ENCODE results near the gene FOXO1. TPM values are rescaled to one million over a fixed set of nuclear protein-coding genes. Genes with fewer than 3 reads are reported as not detected.

Gene FOXO1
- total RNA-seq, 2 donors from 2014 or later = 20.1 to 29.7 TPM

- no peak overlapping the region for H3K4me3 Mint-ChIP-seq
- H3K4me3 ChIP-seq (ENCODE audit: low read length) = no peak overlapping the region
- 20 to 27% methylated on average over 3 of the region's 3 CpGs for WGBS, 2 experiments (ENCODE audit: insufficient coverage in 1 of 2, insufficient read length in 1 of 2)
- no peak for TF ChIP-seq CTCF (conservative IDR thresholded peaks at IDR 0.05)
- peaks cover 8% of the 10 kb centered on the region for H3K4me1 ChIP-seq (ENCODE audit: control insufficient read depth, insufficient read depth, low read length)
- H3K36me3 ChIP-seq (ENCODE audit: control insufficient read depth, insufficient read depth, low read length) = no peaks in the 10 kb centered on the region
- H3K27ac ChIP-seq (ENCODE audit: low read depth, low read length) = peak overlapping the region; percentile 54
- H3K4me1 Mint-ChIP-seq = peaks cover 57% of the 10 kb centered on the region
- peaks cover 2% of the 10 kb centered on the region for H3K36me3 Mint-ChIP-seq (ENCODE audit: low read depth)
- H3K27me3 Mint-ChIP-seq (ENCODE audit: insufficient read depth) = no peaks in the 10 kb centered on the region
- peak; percentile 77 for DNase-seq
- H3K27ac Mint-ChIP-seq = peak overlapping the region; percentile 88
- H3K27me3 ChIP-seq (ENCODE audit: control insufficient read depth, insufficient read depth, low read length, poor library complexity, severe bottlenecking) = no peaks in the 10 kb centered on the region
- H3K9ac ChIP-seq (ENCODE audit: extremely low read depth, low read length, poor library complexity, severe bottlenecking) = no peak overlapping the region
- H3K9me3 ChIP-seq (ENCODE audit: control insufficient read depth, low read length) = no peaks in the 10 kb centered on the region
- H3K9me3 Mint-ChIP-seq = no peaks in the 10 kb centered on the region
These were observed 17.6 kb downstream of the FOXO1 start for GRCh38 chr13:40648841-40649240.

GRCh38 chr13:40648040-40648439 lies 18.4 kb downstream of the FOXO1 start:
- Histone ChIP-seq H3K27me3 (ENCODE audit: control insufficient read depth, insufficient read depth, low read length, poor library complexity, severe bottlenecking) (no peaks in the 10 kb centered on the region), H3K36me3 (ENCODE audit: control insufficient read depth, insufficient read depth, low read length) (no peaks in the 10 kb centered on the region), H3K9me3 (ENCODE audit: control insufficient read depth, low read length) (no peaks in the 10 kb centered on the region), H3K9ac (ENCODE audit: extremely low read depth, low read length, poor library complexity, severe bottlenecking) (no peak overlapping the region), H3K27ac (ENCODE audit: low read depth, low read length) (no peak overlapping the region), H3K4me1 (ENCODE audit: control insufficient read depth, insufficient read depth, low read length) (peaks cover 8% of the 10 kb centered on the region), H3K4me3 (ENCODE audit: low read length) (no peak overlapping the region)
- Mint-ChIP-seq H3K9me3 (no peaks in the 10 kb centered on the region), H3K27ac (no peak overlapping the region), H3K4me1 (peaks cover 52% of the 10 kb centered on the region), H3K4me3 (no peak overlapping the region), H3K36me3 (ENCODE audit: low read depth) (peaks cover 2% of the 10 kb centered on the region), H3K27me3 (ENCODE audit: insufficient read depth) (no peaks in the 10 kb centered on the region)
- WGBS, 2 experiments (ENCODE audit: insufficient coverage in 1 of 2, insufficient read length in 1 of 2) = 96% methylated on average over 2 of the region's 2 CpGs; no CpG with 5 or more reads in 1 of the 2 experiments
- no peak for TF ChIP-seq CTCF (conservative IDR thresholded peaks at IDR 0.05)
- DNase-seq = no peak

GRCh38 chr13:40644838-40645604 lies 21.4 kb downstream of the FOXO1 start:
- Histone ChIP-seq H3K9me3 (ENCODE audit: control insufficient read depth, low read length) (no peaks in the 10 kb centered on the region), H3K4me3 (ENCODE audit: low read length) (no peak overlapping the region), H3K4me1 (ENCODE audit: control insufficient read depth, insufficient read depth, low read length) (peaks cover 7% of the 10 kb centered on the region), H3K36me3 (ENCODE audit: control insufficient read depth, insufficient read depth, low read length) (peaks cover 5% of the 10 kb centered on the region), H3K9ac (ENCODE audit: extremely low read depth, low read length, poor library complexity, severe bottlenecking) (no peak overlapping the region), H3K27ac (ENCODE audit: low read depth, low read length) (no peak overlapping the region), H3K27me3 (ENCODE audit: control insufficient read depth, insufficient read depth, low read length, poor library complexity, severe bottlenecking) (no peaks in the 10 kb centered on the region)
- Mint-ChIP-seq H3K9me3 (no peaks in the 10 kb centered on the region), H3K27ac (no peak overlapping the region), H3K4me1 (peaks cover 42% of the 10 kb centered on the region), H3K36me3 (ENCODE audit: low read depth) (no peaks in the 10 kb centered on the region), H3K27me3 (ENCODE audit: insufficient read depth) (no peaks in the 10 kb centered on the region), H3K4me3 (no peak overlapping the region)
- WGBS, 2 experiments (ENCODE audit: insufficient coverage in 1 of 2, insufficient read length in 1 of 2) = 88 to 100% methylated on average over 2 to 3 of the region's 3 CpGs
- peak; percentile 29 for DNase-seq
- TF ChIP-seq CTCF (conservative IDR thresholded peaks at IDR 0.05) = no peak
